DND-41 (cell line): ENCODE measurements around the gene CPNE9.

Source experiments
- ATAC-seq: fragments of 200-7000 bp; cut with Tn5 transposase; 3 replicates; pipeline ENCODE4 v1.9.1; 2021; ENCODE audit warnings: low read depth; ENCODE audit not compliant: insufficient read depth
- DNase-seq: peaks from one replicate; pipeline ENCODE4 v3.0.0-alpha.2; 2020
- H2AFZ ChIP-seq: 2 replicates; pipeline ENCODE4 v1.6.0; 2012; ENCODE audit warnings: low read depth, low read length
- H3K27ac ChIP-seq: 2 replicates; pipeline ENCODE4 v1.5.1; 2012; ENCODE audit warnings: low read length, inconsistent platforms
- H3K27me3 ChIP-seq: fragments of 200-600 bp; sonication (generic); 2 replicates; pipeline ENCODE4 v1.6.0; 2012; ENCODE audit warnings: low read length, mild to moderate bottlenecking, inconsistent platforms; ENCODE audit not compliant: insufficient read depth, poor library complexity
- H3K36me3 ChIP-seq: 2 replicates; pipeline ENCODE4 v1.5.1; 2012; ENCODE audit warnings: low read length, inconsistent platforms; ENCODE audit not compliant: insufficient read depth
- H3K4me1 ChIP-seq: 2 replicates; pipeline ENCODE4 v1.5.1; 2012; ENCODE audit warnings: mild to moderate bottlenecking, low read length; ENCODE audit not compliant: insufficient read depth
- H3K4me2 ChIP-seq: 2 replicates; pipeline ENCODE4 v1.6.0; 2012; ENCODE audit warnings: mild to moderate bottlenecking, moderate library complexity, low read length, inconsistent platforms; ENCODE audit not compliant: insufficient read depth
- H3K4me3 ChIP-seq, 2 experiments: fragments of 200-600 bp in 1 of 2; shearing (Covaris generic) in 1 of 2; 2 replicates each; pipeline ENCODE4 v1.5.1; 2012 to 2016; ENCODE audit warnings: inconsistent platforms in 2 of 2, low read length in 2 of 2, mild to moderate bottlenecking in 2 of 2, low read depth in 1 of 2, moderate library complexity in 1 of 2
- H3K79me2 ChIP-seq: 2 replicates; pipeline ENCODE4 v1.6.0; 2012; ENCODE audit warnings: low read length, inconsistent platforms; ENCODE audit not compliant: insufficient read depth
- H3K9ac ChIP-seq: 2 replicates; pipeline ENCODE4 v1.6.0; 2012; ENCODE audit warnings: low read depth, mild to moderate bottlenecking, inconsistent platforms, low read length, moderate library complexity
- H3K9me3 ChIP-seq: 2 replicates; pipeline ENCODE4 v1.5.1; 2012; ENCODE audit warnings: low read length, moderate library complexity, mild to moderate bottlenecking, inconsistent platforms; ENCODE audit not compliant: insufficient read depth, severe bottlenecking
- H4K20me1 ChIP-seq: 2 replicates; pipeline ENCODE4 v1.6.0; 2012; ENCODE audit warnings: low read length; ENCODE audit not compliant: insufficient read depth
- CTCF ChIP-seq: IDR thresholded peaks from 2 replicates; pipeline ENCODE4 v1.5.1; 2012; ENCODE audit warnings: borderline replicate concordance, low read length, moderate library complexity, mild to moderate bottlenecking; ENCODE audit not compliant: poor library complexity, severe bottlenecking; ENCODE audit errors: extremely low read depth
- EZH2 ChIP-seq: IDR thresholded peaks from 3 replicates; pipeline ENCODE4 v1.6.1; 2012; ENCODE audit warnings: borderline replicate concordance, low read depth, mild to moderate bottlenecking, moderate library complexity, low read length, inconsistent platforms; ENCODE audit not compliant: severe bottlenecking

Gene CPNE9

GRCh38 chr3:9686050-9686550, 17.5 kb upstream of the CPNE9 start:
- no peaks in the 10 kb centered on the region for H3K79me2 ChIP-seq
- H2AFZ ChIP-seq, result no peak overlapping the region
- no peak overlapping the region for H3K4me3 ChIP-seq
- H3K27ac ChIP-seq, result no peak overlapping the region
- no peaks in the 10 kb centered on the region for H4K20me1 ChIP-seq
- no peak for ATAC-seq
- H3K4me1 ChIP-seq, result no peaks in the 10 kb centered on the region
- H3K27me3 ChIP-seq, result no peaks in the 10 kb centered on the region
- no peak overlapping the region for H3K4me2 ChIP-seq
- DNase-seq, result no peak
- no peaks in the 10 kb centered on the region for H3K9me3 ChIP-seq
- H3K36me3 ChIP-seq, result peaks cover 99% of the 10 kb centered on the region
- TF ChIP-seq CTCF (no peak), EZH2 (no peak)
- H3K9ac ChIP-seq, result no peak overlapping the region

GRCh38 chr3:9686703-9687102, 16.9 kb upstream of the CPNE9 start:
- H2AFZ ChIP-seq, result no peak overlapping the region
- ATAC-seq, result no peak
- H4K20me1 ChIP-seq, result no peaks in the 10 kb centered on the region
- H3K36me3 ChIP-seq, result peaks cover 99% of the 10 kb centered on the region
- no peak overlapping the region for H3K4me3 ChIP-seq
- H3K9ac ChIP-seq, result no peak overlapping the region
- no peaks in the 10 kb centered on the region for H3K9me3 ChIP-seq
- H3K27me3 ChIP-seq, result no peaks in the 10 kb centered on the region
- no peak overlapping the region for H3K4me2 ChIP-seq
- no peak overlapping the region for H3K27ac ChIP-seq
- DNase-seq, result no peak
- TF ChIP-seq CTCF (no peak), EZH2 (no peak)
- no peaks in the 10 kb centered on the region for H3K4me1 ChIP-seq
- H3K79me2 ChIP-seq, result no peaks in the 10 kb centered on the region

GRCh38 chr3:9687514-9687913, 16.1 kb upstream of the CPNE9 start:
- Histone ChIP-seq H3K79me2 (no peaks in the 10 kb centered on the region), H3K4me2 (no peak overlapping the region), H3K9me3 (no peaks in the 10 kb centered on the region), H3K36me3 (peaks cover 97% of the 10 kb centered on the region), H3K9ac (no peak overlapping the region), H3K27ac (no peak overlapping the region), H3K27me3 (no peaks in the 10 kb centered on the region), H2AFZ (no peak overlapping the region), H4K20me1 (no peaks in the 10 kb centered on the region), H3K4me3 (no peak overlapping the region), H3K4me1 (no peaks in the 10 kb centered on the region)
- ATAC-seq (no peak), DNase-seq (no peak)
- TF ChIP-seq EZH2 (no peak), CTCF (no peak)

- Histone ChIP-seq H3K79me2 (no peaks in the 10 kb centered on the region), H3K27me3 (no peaks in the 10 kb centered on the region), H3K36me3 (peaks cover 96% of the 10 kb centered on the region), H3K4me1 (no peaks in the 10 kb centered on the region), H3K9me3 (no peaks in the 10 kb centered on the region), H2AFZ (no peak overlapping the region), H3K4me3 (no peak overlapping the region), H4K20me1 (no peaks in the 10 kb centered on the region), H3K9ac (no peak overlapping the region), H3K27ac (no peak overlapping the region), H3K4me2 (no peak overlapping the region)
- TF ChIP-seq CTCF (no peak), EZH2 (no peak)
- DNase-seq (no peak), ATAC-seq (no peak)
Measured at GRCh38 chr3:9688961-9689360, 14.7 kb upstream of the CPNE9 start.
